ENCODE results near the gene PDZRN4.
"Not testable (repeated sequence)": the region's sequence is repeated elsewhere in the genome, so short reads cannot be mapped to it uniquely, and the experiment has no call there.

Gene PDZRN4

GRCh38 chr12:41188058-41188840 lies at the start of gene PDZRN4:
Gene PDZRN4 (plus strand): TSS chr12:41188320.
- DNase-seq (ENCODE audit: low read depth in 2 of 2): no peak

DNA sequence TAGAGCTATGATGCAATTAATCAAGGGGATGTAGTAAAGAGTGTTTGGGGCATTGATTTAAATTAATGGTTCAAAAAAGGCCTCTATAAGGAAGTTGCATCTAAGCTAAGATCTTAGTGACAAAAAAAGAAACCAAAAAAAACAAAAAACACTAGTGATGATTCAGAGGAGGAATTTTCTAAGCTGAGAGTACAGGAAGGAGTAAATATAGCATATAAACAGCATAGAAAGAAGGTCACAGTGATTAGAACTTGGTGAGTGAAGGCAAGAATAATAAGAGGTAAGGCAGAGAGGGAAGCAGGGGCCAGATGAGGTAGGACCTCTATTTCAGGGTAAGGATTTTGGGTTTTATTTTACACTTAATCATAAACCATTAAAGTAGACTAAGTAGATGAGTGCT lies 48.0 kb upstream of the PDZRN4 start:
- no peak for DNase-seq (ENCODE audit: low read depth in 2 of 2)

DNA sequence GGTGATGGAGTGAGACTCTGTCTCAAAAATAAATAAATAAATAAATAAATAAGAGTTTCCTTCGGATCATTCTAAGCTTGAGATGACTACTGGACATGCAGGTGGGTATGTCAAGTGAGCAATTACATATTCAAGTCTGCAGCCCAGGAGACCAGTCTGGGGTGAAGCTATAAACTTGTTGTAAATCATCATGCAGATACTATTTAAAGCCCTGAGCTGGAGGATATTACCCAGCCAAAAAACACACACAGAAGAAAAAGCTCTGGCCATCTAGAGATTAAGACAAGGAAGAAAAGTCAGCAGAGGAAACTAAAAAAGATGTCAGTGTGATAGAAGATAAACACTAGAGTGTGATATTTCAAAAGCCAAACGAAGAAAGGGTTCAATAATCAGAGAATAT lies 47.0 kb upstream of the PDZRN4 start:
- DNase-seq (ENCODE audit: low read depth in 2 of 2): no peak

DNA sequence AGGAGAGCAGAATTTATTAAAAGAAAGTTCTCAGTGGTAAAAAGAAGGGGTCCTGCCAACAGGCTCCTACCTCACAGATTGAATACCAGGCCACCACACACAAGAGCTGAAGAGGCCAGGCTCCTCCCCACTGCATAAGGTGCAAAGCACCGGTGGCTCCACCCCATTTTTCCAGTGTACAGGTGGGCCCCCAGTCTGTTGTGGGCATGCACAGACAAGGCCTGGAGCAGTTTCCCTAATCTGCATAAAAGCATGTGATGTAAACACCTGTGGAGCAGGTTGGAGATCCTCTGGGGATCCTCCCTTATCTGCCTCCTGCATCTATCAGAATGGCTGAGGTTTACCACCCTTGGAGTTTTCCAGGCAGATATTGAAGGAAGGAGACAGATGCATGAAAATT lies 45.7 kb upstream of the PDZRN4 start:
- DNase-seq (ENCODE audit: low read depth in 2 of 2): no peak

GRCh38 chr12:41151793-41152192 lies 36.3 kb upstream of the PDZRN4 start:
- no peak for DNase-seq (ENCODE audit: low read depth in 2 of 2)

- DNase-seq (ENCODE audit: low read depth in 2 of 2): no peak
Measured at GRCh38 chr12:41162461-41162860, 25.7 kb upstream of the PDZRN4 start.

GRCh38 chr12:41167701-41168100 lies 20.4 kb upstream of the PDZRN4 start:
- no peak for DNase-seq (ENCODE audit: low read depth in 2 of 2)

GRCh38 chr12:41174602-41175001 lies 13.5 kb upstream of the PDZRN4 start:
- no peak for DNase-seq (ENCODE audit: low read depth in 2 of 2)

- DNase-seq (ENCODE audit: low read depth in 2 of 2): not testable (repeated sequence)
Measured at GRCh38 chr12:41179507-41179906, 8.6 kb upstream of the PDZRN4 start.

DNA sequence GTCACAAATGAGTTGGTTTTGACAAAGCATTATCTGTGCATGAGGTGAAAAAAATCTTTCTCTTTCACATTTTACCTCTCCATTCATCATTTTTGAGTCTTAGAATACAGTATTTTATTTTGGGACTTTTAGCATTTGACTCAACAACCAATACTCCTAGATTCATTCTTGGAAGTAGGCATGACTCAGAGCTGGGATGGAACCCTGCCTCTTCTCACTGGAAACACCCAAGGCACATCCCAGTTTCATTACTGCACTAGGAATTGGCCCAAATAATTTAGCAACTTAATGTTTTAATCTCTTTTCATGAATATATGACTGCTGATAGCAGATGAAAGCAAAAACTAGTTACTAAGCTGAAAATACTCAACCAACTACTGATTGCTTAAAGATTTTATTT lies 3.3 kb upstream of the PDZRN4 start:
- DNase-seq (ENCODE audit: low read depth in 2 of 2): no peak

- DNase-seq (ENCODE audit: low read depth in 2 of 2): peak in 1 of 2 experiments; percentile 3
Measured at GRCh38 chr12:41186026-41186425, 2.1 kb upstream of the PDZRN4 start.

DNA sequence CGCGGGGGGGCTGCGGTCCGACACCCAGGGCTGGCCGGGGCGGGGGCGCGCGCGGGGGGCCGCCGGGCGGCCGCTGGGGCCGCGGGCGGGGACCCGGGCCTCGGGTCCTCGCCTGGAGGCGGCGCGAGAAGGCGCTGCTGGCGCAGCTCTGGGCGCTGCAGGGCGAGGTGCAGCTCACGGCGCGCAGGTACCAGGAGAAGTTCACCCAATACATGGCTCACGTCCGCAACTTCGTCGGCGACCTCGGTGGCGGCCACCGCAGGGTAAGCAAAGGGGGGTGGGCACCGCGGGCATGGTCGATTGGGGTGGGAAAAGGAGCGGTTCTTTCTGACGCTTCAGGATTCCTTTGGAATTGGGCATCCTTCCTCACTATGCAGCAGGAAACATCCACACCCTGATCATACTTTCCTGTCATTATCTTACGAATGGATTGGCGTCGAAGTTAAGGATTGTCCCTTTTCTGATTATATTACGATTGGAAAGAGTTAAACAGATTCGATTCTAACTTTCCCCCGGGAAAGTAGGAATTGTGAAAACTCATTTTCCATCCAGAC lies 798 bp downstream of the PDZRN4 start:
- no peak for DNase-seq (ENCODE audit: low read depth in 2 of 2)

DNA sequence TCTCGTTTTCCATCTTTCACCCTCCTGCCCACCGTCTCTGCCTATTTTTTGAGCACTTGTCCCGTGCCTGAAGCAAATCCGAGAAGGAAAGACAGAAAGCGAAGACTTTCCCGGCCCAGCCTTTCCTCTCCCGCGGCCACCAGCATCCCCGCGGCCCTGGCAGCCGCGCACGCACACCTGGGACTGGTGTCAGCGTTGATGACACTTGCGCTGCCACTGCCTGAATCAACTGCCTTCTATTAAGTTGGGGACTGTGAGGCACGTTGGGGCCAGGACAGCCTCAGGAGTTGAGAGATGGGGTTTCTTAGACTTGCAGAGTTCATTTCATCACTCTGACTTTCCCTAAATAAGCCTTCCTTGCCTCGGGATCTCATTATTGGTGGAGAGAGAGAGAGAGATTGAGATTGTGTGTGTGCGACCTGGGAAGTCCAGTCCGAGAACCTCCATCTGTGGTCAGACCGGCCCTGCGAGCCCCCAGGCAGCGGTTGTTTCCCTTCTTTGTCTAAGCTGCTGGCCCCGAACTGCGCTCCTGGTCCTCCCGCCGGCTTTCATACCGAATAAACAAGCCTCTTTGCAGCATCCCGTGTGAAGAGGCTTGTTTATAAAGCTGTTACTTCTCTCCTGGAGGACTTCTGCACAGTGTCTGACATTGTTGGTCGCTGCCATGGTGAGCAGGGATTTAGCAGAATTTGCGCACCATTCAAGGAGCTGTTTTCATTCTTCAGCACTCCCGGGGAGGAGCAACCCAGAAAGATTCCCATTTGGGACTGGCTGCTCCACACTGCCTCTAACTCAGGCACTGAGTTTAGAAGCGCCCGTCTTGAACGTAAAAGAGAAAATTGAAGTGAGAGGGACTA lies 1.5 kb downstream of the PDZRN4 start:
- no peak for DNase-seq (ENCODE audit: low read depth in 2 of 2)

- DNase-seq (ENCODE audit: low read depth in 2 of 2): peak in 1 of 2 experiments; percentile 4
Measured at GRCh38 chr12:41190338-41190737, 2.2 kb downstream of the PDZRN4 start.

- DNase-seq (ENCODE audit: low read depth in 2 of 2): not testable (repeated sequence)
Measured at GRCh38 chr12:41191549-41191948, 3.4 kb downstream of the PDZRN4 start.

GRCh38 chr12:41193311-41193710 lies 5.2 kb downstream of the PDZRN4 start:
- DNase-seq (ENCODE audit: low read depth in 2 of 2): no peak

GRCh38 chr12:41202051-41202450 lies 13.9 kb downstream of the PDZRN4 start:
- DNase-seq (ENCODE audit: low read depth in 2 of 2): no peak

DNA sequence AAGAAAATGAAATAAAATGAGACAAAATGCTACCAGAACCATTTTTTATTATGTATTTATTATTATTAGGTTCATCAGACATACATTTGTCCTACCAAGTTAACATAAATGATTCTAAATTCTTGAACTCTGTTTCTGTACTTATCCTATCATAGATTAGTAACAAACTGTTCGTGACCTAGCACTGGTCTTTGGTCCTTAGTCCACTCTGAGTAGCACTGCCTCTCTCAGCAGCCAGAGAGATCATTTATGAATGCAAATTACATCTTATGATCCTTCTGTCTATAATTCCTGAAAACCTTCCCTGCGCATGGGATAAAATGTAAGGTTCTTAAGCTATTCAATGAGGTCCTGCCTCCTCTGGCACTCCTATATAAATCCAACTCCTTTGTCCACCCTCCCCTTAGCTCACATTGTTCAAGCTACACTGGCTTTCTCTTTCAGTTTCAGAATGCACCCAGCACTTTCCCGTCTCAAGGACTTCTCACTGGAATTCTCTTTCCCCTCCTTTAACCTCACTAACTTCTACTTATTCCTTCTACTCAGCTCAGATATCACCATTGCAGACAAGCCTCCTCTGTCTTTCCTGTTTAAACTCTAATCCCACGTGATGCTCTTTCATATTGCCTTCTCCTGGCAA lies 17.1 kb downstream of the PDZRN4 start:
- DNase-seq (ENCODE audit: low read depth in 2 of 2): no peak

DNA sequence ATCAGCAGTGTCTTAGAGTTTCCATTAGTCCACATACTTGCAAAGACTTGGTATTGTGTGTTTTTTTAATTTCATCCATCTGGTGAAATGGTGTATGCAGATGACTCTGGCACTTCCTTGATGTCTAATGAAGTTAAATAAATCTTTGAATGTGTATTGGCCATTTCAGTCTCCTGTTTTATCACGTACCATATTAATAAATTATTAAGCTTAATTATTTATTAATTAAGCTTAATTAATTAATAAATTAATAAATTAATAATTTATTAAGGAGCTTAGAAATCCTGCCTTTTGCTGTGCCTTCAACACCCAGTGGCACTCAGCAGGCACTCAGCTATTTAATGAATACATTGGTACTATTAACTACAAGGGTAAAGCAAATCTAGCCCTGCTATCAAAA lies 18.2 kb downstream of the PDZRN4 start:
- DNase-seq (ENCODE audit: low read depth in 2 of 2): no peak

GRCh38 chr12:41211448-41211847 lies 23.3 kb downstream of the PDZRN4 start:
- no peak for DNase-seq (ENCODE audit: low read depth in 2 of 2)

DNA sequence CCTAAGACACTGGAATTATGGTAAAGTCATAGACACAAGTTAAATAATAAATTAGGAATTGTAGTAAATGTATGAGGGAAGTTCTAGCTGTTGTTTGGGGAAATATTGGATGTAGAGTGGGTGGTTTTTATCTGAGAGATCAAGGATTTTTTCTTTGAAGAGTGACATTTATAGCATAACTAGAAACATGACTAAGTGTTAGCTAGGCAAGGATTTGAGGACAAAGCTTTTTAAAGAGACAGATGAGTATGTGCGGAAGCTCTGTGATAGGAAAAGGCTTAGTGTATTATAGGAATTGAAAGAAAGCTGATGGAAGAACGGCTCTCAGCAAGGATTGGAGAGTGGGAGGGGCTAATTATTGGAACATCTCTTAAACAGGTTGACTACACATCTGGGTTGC lies 24.5 kb downstream of the PDZRN4 start:
- DNase-seq (ENCODE audit: low read depth in 2 of 2): no peak

GRCh38 chr12:41213107-41213506 lies 25.0 kb downstream of the PDZRN4 start:
- DNase-seq (ENCODE audit: low read depth in 2 of 2): no peak
